Caco-2 (cell line): ENCODE results near the gene ANKRD13D. TPM values are rescaled to one million over a fixed set of nuclear protein-coding genes. Genes with fewer than 3 reads are reported as not detected.

ENCODE experiments used
- total RNA-seq: library from RNA; stranded (reverse); gene quantifications from 2 replicates; pipeline ENCODE4 v1.2.3, GENCODE V29; 2022

Gene ANKRD13D
- total RNA-seq, 1 experiment from 2014 or later, result 88.6 TPM

Other genes with a start within 250 kb of the ANKRD13D start
- gene RHOD, start 232.5 kb upstream of the ANKRD13D start, total RNA-seq, result 14.2 and 17.1 TPM in 2 replicates
- gene KDM2A, start 170.0 kb upstream of the ANKRD13D start, total RNA-seq, result 122 and 134 TPM in 2 replicates
- 113 and 120 TPM in 2 replicates for gene GRK2, start 22.8 kb upstream of the ANKRD13D start, total RNA-seq
- gene SSH3, start 14.2 kb downstream of the ANKRD13D start, total RNA-seq, result 81.2 and 89.6 TPM in 2 replicates
- 29.8 and 30.8 TPM in 2 replicates for gene POLD4, start 64.2 kb downstream of the ANKRD13D start, total RNA-seq
- 4.5 and 5.8 TPM in 2 replicates for gene CLCF1, start 84.3 kb downstream of the ANKRD13D start, total RNA-seq
- gene RAD9A, start 102.7 kb downstream of the ANKRD13D start, total RNA-seq, result 55.1 and 63.5 TPM in 2 replicates
- 384 and 389 TPM in 2 replicates for gene PPP1CA, start 112.6 kb downstream of the ANKRD13D start, total RNA-seq
- 0.26 TPM in 1 of 2 replicates, not detected in the other for gene TBC1D10C, start 114.8 kb downstream of the ANKRD13D start, total RNA-seq
- gene CARNS1, start 126.4 kb downstream of the ANKRD13D start, total RNA-seq, result 0.09 and 0.28 TPM in 2 replicates
- gene RPS6KB2, start 139.2 kb downstream of the ANKRD13D start, total RNA-seq, result 109 and 116 TPM in 2 replicates
- gene PTPRCAP, start 148.4 kb downstream of the ANKRD13D start, total RNA-seq, result 0.27 TPM in 1 of 2 replicates, not detected in the other
- 172 and 176 TPM in 2 replicates for gene CORO1B, start 154.2 kb downstream of the ANKRD13D start, total RNA-seq
- gene GPR152, start 163.4 kb downstream of the ANKRD13D start, total RNA-seq, result not detected in 2 replicates
- not detected in 2 replicates for gene CABP4, start 166.1 kb downstream of the ANKRD13D start, total RNA-seq
- 47.9 and 52.2 TPM in 2 replicates for gene TMEM134, start 179.9 kb downstream of the ANKRD13D start, total RNA-seq
- 110 and 112 TPM in 2 replicates for gene AIP, start 193.7 kb downstream of the ANKRD13D start, total RNA-seq
- gene PITPNM1, start 216.1 kb downstream of the ANKRD13D start, total RNA-seq, result 65.0 and 78.3 TPM in 2 replicates
- 96.1 and 99.4 TPM in 2 replicates for gene CDK2AP2, start 218.9 kb downstream of the ANKRD13D start, total RNA-seq
- gene CABP2, start 234.1 kb downstream of the ANKRD13D start, total RNA-seq, result not detected in 2 replicates